Measurements from ENCODE around the gene PRM3. TPM values are rescaled to one million over a fixed set of nuclear protein-coding genes. Genes with fewer than 3 reads are reported as not detected.

PRM3 gene
- total RNA-seq, 1 donor from 2014 or later = not detected

DNA sequence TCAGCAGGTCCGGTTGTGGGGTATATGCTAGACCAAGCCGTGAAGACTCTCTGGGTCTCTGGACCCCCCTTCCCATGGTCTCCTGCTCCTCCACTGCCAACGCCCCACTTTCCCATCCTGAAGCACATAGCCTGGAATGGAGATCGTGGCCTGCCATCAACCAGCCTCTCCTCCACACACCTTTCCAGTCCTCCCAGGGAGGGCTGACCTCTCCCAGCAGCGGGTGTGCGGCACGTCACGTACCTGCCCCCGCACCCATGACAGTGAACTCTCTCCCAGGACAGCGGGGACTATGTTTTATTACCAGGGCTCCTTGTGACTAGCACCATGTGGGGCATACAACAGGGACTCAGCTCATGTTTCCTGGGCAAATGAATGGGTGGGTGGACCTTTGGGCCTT is 1.8 kb downstream of the PRM3 start:
- peaks cover 5% of the 10 kb centered on the region for H3K27me3 Mint-ChIP-seq (ENCODE audit: insufficient read depth, low read depth)
- H3K9ac ChIP-seq = no peak overlapping the region
- no peaks in the 10 kb centered on the region for H3K9me3 Mint-ChIP-seq
- H3K4me1 Mint-ChIP-seq = peaks cover 22% of the 10 kb centered on the region
- H3K4me2 ChIP-seq = no peak overlapping the region
- H3K4me1 ChIP-seq = no peaks in the 10 kb centered on the region
- no peak for DNase-seq (ENCODE audit: low spot score)
- H3K4me3 Mint-ChIP-seq = no peak overlapping the region
- no peaks in the 10 kb centered on the region for H3K36me3 ChIP-seq
- no peak overlapping the region for H3K27ac Mint-ChIP-seq
- H3K27me3 ChIP-seq = no peaks in the 10 kb centered on the region
- H3K4me3 ChIP-seq = no peak overlapping the region
- no peak overlapping the region for H3K27ac ChIP-seq
- no peaks in the 10 kb centered on the region for H3K36me3 Mint-ChIP-seq
- no peaks in the 10 kb centered on the region for H3F3A ChIP-seq (ENCODE audit: low read depth)
- no peaks in the 10 kb centered on the region for H4K20me1 ChIP-seq (ENCODE audit: low read depth)
- no peak for TF ChIP-seq EZH2phosphoT487 (IDR thresholded peaks at IDR 0.05)
- no peak for TF ChIP-seq EZH2 (IDR thresholded peaks at IDR 0.05)
- TF ChIP-seq, protein P1, sequence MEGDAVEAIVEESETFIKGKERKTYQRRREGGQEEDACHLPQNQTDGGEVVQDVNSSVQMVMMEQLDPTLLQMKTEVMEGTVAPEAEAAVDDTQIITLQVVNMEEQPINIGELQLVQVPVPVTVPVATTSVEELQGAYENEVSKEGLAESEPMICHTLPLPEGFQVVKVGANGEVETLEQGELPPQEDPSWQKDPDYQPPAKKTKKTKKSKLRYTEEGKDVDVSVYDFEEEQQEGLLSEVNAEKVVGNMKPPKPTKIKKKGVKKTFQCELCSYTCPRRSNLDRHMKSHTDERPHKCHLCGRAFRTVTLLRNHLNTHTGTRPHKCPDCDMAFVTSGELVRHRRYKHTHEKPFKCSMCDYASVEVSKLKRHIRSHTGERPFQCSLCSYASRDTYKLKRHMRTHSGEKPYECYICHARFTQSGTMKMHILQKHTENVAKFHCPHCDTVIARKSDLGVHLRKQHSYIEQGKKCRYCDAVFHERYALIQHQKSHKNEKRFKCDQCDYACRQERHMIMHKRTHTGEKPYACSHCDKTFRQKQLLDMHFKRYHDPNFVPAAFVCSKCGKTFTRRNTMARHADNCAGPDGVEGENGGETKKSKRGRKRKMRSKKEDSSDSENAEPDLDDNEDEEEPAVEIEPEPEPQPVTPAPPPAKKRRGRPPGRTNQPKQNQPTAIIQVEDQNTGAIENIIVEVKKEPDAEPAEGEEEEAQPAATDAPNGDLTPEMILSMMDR (IDR thresholded peaks at IDR 0.05) = no peak
- H3K9me3 ChIP-seq (ENCODE audit: low read depth) = no peaks in the 10 kb centered on the region
- H3K79me2 ChIP-seq (ENCODE audit: low read depth) = no peaks in the 10 kb centered on the region
- H2AFZ ChIP-seq (replicated peaks) = no peak overlapping the region

DNA sequence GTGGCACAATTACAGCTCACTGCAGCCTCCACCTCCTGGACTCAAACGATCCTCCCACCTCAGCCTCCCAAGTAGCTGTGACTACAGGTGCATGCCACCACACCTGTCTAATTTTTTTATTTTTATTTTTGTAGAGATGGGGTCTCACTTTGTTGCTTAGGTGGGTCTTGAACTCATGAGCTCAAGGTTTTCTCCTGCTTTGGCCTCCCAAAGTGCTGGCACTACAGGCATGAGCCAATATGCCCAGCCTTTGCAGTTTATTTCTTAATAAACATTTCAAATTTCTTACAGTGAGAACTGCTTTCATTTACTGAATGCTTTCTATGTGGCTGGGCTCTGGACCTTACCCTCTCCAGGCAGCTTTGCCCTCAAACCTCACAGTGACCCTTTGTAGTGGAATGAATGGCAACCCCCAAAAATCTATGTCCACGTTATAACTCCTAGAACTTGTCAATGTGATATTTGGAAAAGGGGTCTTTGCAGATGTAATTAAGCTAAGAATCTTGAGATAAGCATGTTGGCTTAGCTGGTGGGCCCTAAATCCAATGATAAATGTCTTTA is 2.7 kb downstream of the PRM3 start:
- no peaks in the 10 kb centered on the region for H3K9me3 ChIP-seq (ENCODE audit: low read depth)
- H3F3A ChIP-seq (ENCODE audit: low read depth) = no peaks in the 10 kb centered on the region
- H3K36me3 Mint-ChIP-seq = no peaks in the 10 kb centered on the region
- no peak for DNase-seq (ENCODE audit: low spot score)
- H3K9me3 Mint-ChIP-seq = no peaks in the 10 kb centered on the region
- no peak for TF ChIP-seq EZH2phosphoT487 (IDR thresholded peaks at IDR 0.05)
- TF ChIP-seq EZH2 (IDR thresholded peaks at IDR 0.05) = no peak
- TF ChIP-seq, protein P1 (IDR thresholded peaks at IDR 0.05) = no peak
- H3K27ac ChIP-seq = no peak overlapping the region
- H3K4me3 Mint-ChIP-seq = no peak overlapping the region
- H3K9ac ChIP-seq = no peak overlapping the region
- H3K27ac Mint-ChIP-seq = no peak overlapping the region
- H4K20me1 ChIP-seq (ENCODE audit: low read depth) = no peaks in the 10 kb centered on the region
- no peaks in the 10 kb centered on the region for H3K27me3 ChIP-seq
- H3K4me3 ChIP-seq = no peak overlapping the region
- no peaks in the 10 kb centered on the region for H3K79me2 ChIP-seq (ENCODE audit: low read depth)
- H3K4me1 ChIP-seq = no peaks in the 10 kb centered on the region
- H2AFZ ChIP-seq (replicated peaks) = no peak overlapping the region
- H3K4me2 ChIP-seq = no peak overlapping the region
- H3K27me3 Mint-ChIP-seq (ENCODE audit: insufficient read depth, low read depth) = peaks cover 5% of the 10 kb centered on the region
- peaks cover 22% of the 10 kb centered on the region for H3K4me1 Mint-ChIP-seq
- no peaks in the 10 kb centered on the region for H3K36me3 ChIP-seq

DNA sequence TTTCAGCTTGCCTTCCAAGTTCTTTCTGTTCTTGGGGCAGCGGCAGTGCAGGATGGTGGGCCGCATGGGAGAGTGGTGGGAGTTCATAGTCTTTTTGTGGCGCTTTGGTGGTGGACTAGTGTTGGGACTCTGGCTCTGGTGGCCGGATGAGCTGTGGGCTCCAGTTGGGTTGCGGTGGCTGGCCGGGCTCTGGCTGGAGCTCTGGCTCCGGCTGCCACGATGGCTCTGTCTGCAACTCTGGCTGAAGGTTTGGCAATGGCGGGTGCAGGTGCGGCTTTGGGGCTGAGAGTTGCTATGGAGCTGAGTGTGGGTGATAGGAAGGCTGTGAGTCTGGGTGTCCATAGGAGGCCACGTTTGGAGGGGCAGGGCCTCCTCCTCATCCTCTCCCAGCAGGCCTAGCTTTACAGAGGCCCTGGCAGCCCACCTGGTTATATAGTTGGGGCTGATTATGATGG is 4.5 kb downstream of the PRM3 start, which contains the start of gene TNP2:
TSS of gene TNP2 (minus strand) at position 405 of the 455 bp plus-strand sequence. CDS start at position 342, 63 bp downstream.
- no peaks in the 10 kb centered on the region for H3K9me3 ChIP-seq (ENCODE audit: low read depth)
- H3K27ac Mint-ChIP-seq = no peak within 1 kb of the TSS
- H3K36me3 ChIP-seq = no peaks in the 10 kb centered on the region
- no peak within 1 kb of the TSS for H3K4me2 ChIP-seq
- no peaks in the 10 kb centered on the region for H3K79me2 ChIP-seq (ENCODE audit: low read depth)
- H3F3A ChIP-seq (ENCODE audit: low read depth) = no peaks in the 10 kb centered on the region
- H2AFZ ChIP-seq (replicated peaks) = no peak within 1 kb of the TSS
- H3K4me1 Mint-ChIP-seq = peaks cover 12% of the 10 kb centered on the region
- TF ChIP-seq EZH2phosphoT487 (IDR thresholded peaks at IDR 0.05) = no peak
- TF ChIP-seq, protein P1 (IDR thresholded peaks at IDR 0.05) = no peak
- no peak for TF ChIP-seq EZH2 (IDR thresholded peaks at IDR 0.05)
- no peaks in the 10 kb centered on the region for H3K4me1 ChIP-seq
- no peak within 1 kb of the TSS for H3K9ac ChIP-seq
- H3K9me3 Mint-ChIP-seq = no peaks in the 10 kb centered on the region
- no peak within 1 kb of the TSS for H3K4me3 Mint-ChIP-seq
- peaks cover 3% of the 10 kb centered on the region for H3K27me3 Mint-ChIP-seq (ENCODE audit: insufficient read depth, low read depth)
- no peak within 1 kb of the TSS for H3K27ac ChIP-seq
- no peak for DNase-seq (ENCODE audit: low spot score)
- no peak within 1 kb of the TSS for H3K4me3 ChIP-seq
- H3K27me3 ChIP-seq = no peaks in the 10 kb centered on the region
- no peaks in the 10 kb centered on the region for H4K20me1 ChIP-seq (ENCODE audit: low read depth)
- no peaks in the 10 kb centered on the region for H3K36me3 Mint-ChIP-seq
